HK-2 (cell line): Measurements from ENCODE around the gene WDR49.

Source experiments
- DNase-seq: peaks from one replicate; pipeline ENCODE4 v3.0.0-alpha.2; 2018; ENCODE audit not compliant: unreplicated experiment

Gene WDR49

GRCh38 chr3:167653760-167654159 lies at the start of gene WDR49:
WDR49 (minus strand) TSS chr3:167653942; CDS start chr3:167653425, 517 bp downstream.
- DNase-seq: no peak

- no peak for DNase-seq
These were observed 47.2 kb upstream of the WDR49 start for GRCh38 chr3:167700926-167701325.

- no peak for DNase-seq
These were observed 46.3 kb upstream of the WDR49 start for GRCh38 chr3:167700046-167700445.

GRCh38 chr3:167694121-167694520 lies 40.4 kb upstream of the WDR49 start:
- no peak for DNase-seq

GRCh38 chr3:167691366-167691765 lies 37.6 kb upstream of the WDR49 start:
- no peak for DNase-seq

GRCh38 chr3:167684388-167684993 lies 30.7 kb upstream of the WDR49 start:
- DNase-seq: peak; percentile 18

GRCh38 chr3:167679526-167679925 lies 25.8 kb upstream of the WDR49 start:
- DNase-seq: no peak

- DNase-seq: no peak
These were observed 22.1 kb upstream of the WDR49 start for GRCh38 chr3:167675848-167676247.

GRCh38 chr3:167673221-167673620 lies 19.5 kb upstream of the WDR49 start:
- no peak for DNase-seq

GRCh38 chr3:167671878-167672427 lies 18.2 kb upstream of the WDR49 start:
- no peak for DNase-seq

GRCh38 chr3:167669699-167670098 lies 16.0 kb upstream of the WDR49 start:
- DNase-seq: no peak

- DNase-seq: no peak
These were observed 14.9 kb upstream of the WDR49 start for GRCh38 chr3:167668651-167669050.

- no peak for DNase-seq
These were observed 12.8 kb upstream of the WDR49 start for GRCh38 chr3:167666563-167666962.

- no peak for DNase-seq
These were observed 9.2 kb upstream of the WDR49 start for GRCh38 chr3:167662919-167663400.

GRCh38 chr3:167657684-167658225 lies 4.0 kb upstream of the WDR49 start:
- DNase-seq: no peak

- DNase-seq: no peak
These were observed 3.1 kb upstream of the WDR49 start for GRCh38 chr3:167656821-167657220.

- no peak for DNase-seq
These were observed 587 bp downstream of the WDR49 start for GRCh38 chr3:167653155-167653554.

- no peak for DNase-seq
These were observed 1.9 kb downstream of the WDR49 start for GRCh38 chr3:167651826-167652225.

GRCh38 chr3:167650459-167650858 lies 3.3 kb downstream of the WDR49 start:
- no peak for DNase-seq

GRCh38 chr3:167649746-167650145 lies 4.0 kb downstream of the WDR49 start:
- no peak for DNase-seq

- no peak for DNase-seq
These were observed 9.1 kb downstream of the WDR49 start for GRCh38 chr3:167644611-167645010.

GRCh38 chr3:167631471-167631870 lies 22.3 kb downstream of the WDR49 start:
- no peak for DNase-seq

- no peak for DNase-seq
These were observed 27.3 kb downstream of the WDR49 start for GRCh38 chr3:167626490-167626889.

GRCh38 chr3:167615030-167615429 lies 38.7 kb downstream of the WDR49 start:
- DNase-seq: no peak
